Panc1 (cell line): Measurements from ENCODE around the gene ADNP. TPM values are rescaled to one million over a fixed set of nuclear protein-coding genes. Genes with fewer than 3 reads are reported as not detected.

Experiments
- ATAC-seq: fragments of 200-7000 bp; cut with Tn5 transposase; 2 replicates; pipeline ENCODE4 v1.9.1; 2020; ENCODE audit warnings: mild to moderate bottlenecking, moderate library complexity
- BruUV-seq: library from RNA; stranded (reverse); fragments of 400-500 nt; replicated peaks from 2 replicates; lab custom pipeline; 2021; lab: Mats Ljungman, UMichigan
- CTCF ChIA-PET: fragments of 300-600 bp; sonication (Branson Sonifier 250); formaldehyde crosslinking; loops from one replicate; lab custom pipeline; 2022; ENCODE audit warnings: antibody characterized with exemption; lab: Charles Lee
- POLR2A ChIA-PET: fragments of 300-600 bp; sonication (Branson Sonifier 250); formaldehyde crosslinking; loops from one replicate; lab custom pipeline; 2022; ENCODE audit warnings: antibody characterized with exemption; lab: Charles Lee
- DNase-seq: peaks from one replicate; pipeline ENCODE4 v3.0.0-alpha.2; 2010; ENCODE audit warnings: low read depth, low spot score
- H3K27ac ChIP-seq: 2 replicates; pipeline ENCODE4 v1.5.1; 2011; ENCODE audit warnings: mild to moderate bottlenecking, low read length, inconsistent platforms
- H3K27me3 ChIP-seq: fragments of 200-500 bp; sonication (Bioruptor generic); 2 replicates; pipeline ENCODE4 v1.6.0; 2014; ENCODE audit warnings: low read length, inconsistent platforms; ENCODE audit not compliant: control insufficient read depth, insufficient read depth
- H3K36me3 ChIP-seq: fragments of 200-500 bp; sonication (Bioruptor generic); 2 replicates; pipeline ENCODE4 v1.5.1; 2014; ENCODE audit warnings: inconsistent platforms, mild to moderate bottlenecking, low read length, moderate library complexity; ENCODE audit not compliant: control insufficient read depth, insufficient read depth
- H3K4me1 ChIP-seq: 2 replicates; pipeline ENCODE4 v1.5.1; 2011; ENCODE audit warnings: inconsistent platforms, mild to moderate bottlenecking, low read length, moderate library complexity; ENCODE audit not compliant: control insufficient read depth, insufficient read depth
- H3K4me3 ChIP-seq, 2 experiments: 2 replicates each; pipeline ENCODE4 v1.5.1; 2011 to 2012; ENCODE audit warnings: low read depth in 2 of 2, low read length in 2 of 2, mild to moderate bottlenecking in 2 of 2, inconsistent platforms in 1 of 2, moderate library complexity in 1 of 2
- H3K9me3 ChIP-seq: fragments of 200-500 bp; sonication (Bioruptor generic); 2 replicates; pipeline ENCODE4 v1.5.1; 2014; ENCODE audit warnings: low read depth, mild to moderate bottlenecking, inconsistent platforms, low read length, moderate library complexity; ENCODE audit not compliant: control insufficient read depth, insufficient read depth
- POLR2AphosphoS5 ChIP-seq: IDR thresholded peaks from 2 replicates; pipeline ENCODE4 v1.6.1; 2012; ENCODE audit warnings: mild to moderate bottlenecking, low read depth, low read length, moderate library complexity
- SIN3A ChIP-seq: IDR thresholded peaks from 2 replicates; pipeline ENCODE4 v1.6.1; 2012; ENCODE audit warnings: low read depth, mild to moderate bottlenecking, low read length, moderate library complexity, borderline replicate concordance; ENCODE audit not compliant: insufficient read depth
- TCF7L2 ChIP-seq: IDR thresholded peaks from 2 replicates; pipeline ENCODE4 v1.6.1; 2011; ENCODE audit warnings: mild to moderate bottlenecking, low read depth, low read length, inconsistent platforms
- in situ Hi-C: cut with HindIII; loops from 2 replicates; pipeline ENCODE4 v1.10.0; 2016; ENCODE audit warnings: low sequenced_read_pairs, low pct_unique_long_range_greater_than_20kb
- intact Hi-C: fragments of 100-400 bp; cut with micrococcal nuclease; formaldehyde crosslinking; loops from one replicate; pipeline ENCODE4 v1.10.0; 2022; ENCODE audit not compliant: unreplicated experiment
- total RNA-seq: library from RNA; stranded (reverse); gene quantifications from one replicate; pipeline ENCODE4 v1.2.1, GENCODE V29; 2021; ENCODE audit not compliant: unreplicated experiment
- TF ChIP-seq, protein P1 (sequence below), 2 experiments: IDR thresholded peaks; 2 replicates each; pipeline ENCODE4 v1.6.1; 2011 to 2012; ENCODE audit warnings: low read depth in 2 of 2, control low read depth in 1 of 2, low read length in 1 of 2, mild to moderate bottlenecking in 1 of 2, moderate library complexity in 1 of 2; ENCODE audit not compliant: insufficient read depth in 1 of 2
- TF ChIP-seq, protein P2 (sequence below): fragments of 450-650 bp; IDR thresholded peaks from 2 replicates; pipeline ENCODE4 v1.5.1; 2017; ENCODE audit warnings: mild to moderate bottlenecking

ADNP gene
- total RNA-seq, 1 experiment from 2014 or later: 65.1 TPM

DNA sequence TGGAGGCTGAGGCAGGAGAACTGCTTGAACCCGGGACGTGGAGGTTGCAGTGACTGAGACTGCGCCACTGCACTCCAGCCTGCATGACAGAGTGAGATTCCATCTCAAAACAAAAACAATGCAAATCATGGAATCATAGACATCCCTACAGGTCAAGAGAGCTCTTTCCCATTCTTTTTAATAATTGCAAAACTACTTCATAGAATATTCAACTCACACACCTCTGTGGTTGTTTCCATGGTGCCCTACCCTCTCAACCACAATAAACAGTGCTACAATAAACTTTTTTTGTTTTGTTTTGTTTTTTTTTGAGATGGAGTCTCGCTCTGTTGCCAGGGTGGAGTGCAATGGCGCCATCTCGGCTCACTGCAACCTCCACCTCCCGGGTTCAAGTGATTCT lies 11.8 kb upstream of the ADNP start:
- intact Hi-C loops (no loop called here), in situ Hi-C loops (no loop called here)
- no TSS peak for BruUV-seq
- no peak overlapping the region for H3K4me3 ChIP-seq
- H3K36me3 ChIP-seq: peaks cover 31% of the 10 kb centered on the region
- DNase-seq (no peak), ATAC-seq (no peak)
- no peak overlapping the region for H3K27ac ChIP-seq
- CTCF ChIA-PET: no interaction called here
- no peaks in the 10 kb centered on the region for H3K9me3 ChIP-seq
- TF ChIP-seq, protein P1, sequence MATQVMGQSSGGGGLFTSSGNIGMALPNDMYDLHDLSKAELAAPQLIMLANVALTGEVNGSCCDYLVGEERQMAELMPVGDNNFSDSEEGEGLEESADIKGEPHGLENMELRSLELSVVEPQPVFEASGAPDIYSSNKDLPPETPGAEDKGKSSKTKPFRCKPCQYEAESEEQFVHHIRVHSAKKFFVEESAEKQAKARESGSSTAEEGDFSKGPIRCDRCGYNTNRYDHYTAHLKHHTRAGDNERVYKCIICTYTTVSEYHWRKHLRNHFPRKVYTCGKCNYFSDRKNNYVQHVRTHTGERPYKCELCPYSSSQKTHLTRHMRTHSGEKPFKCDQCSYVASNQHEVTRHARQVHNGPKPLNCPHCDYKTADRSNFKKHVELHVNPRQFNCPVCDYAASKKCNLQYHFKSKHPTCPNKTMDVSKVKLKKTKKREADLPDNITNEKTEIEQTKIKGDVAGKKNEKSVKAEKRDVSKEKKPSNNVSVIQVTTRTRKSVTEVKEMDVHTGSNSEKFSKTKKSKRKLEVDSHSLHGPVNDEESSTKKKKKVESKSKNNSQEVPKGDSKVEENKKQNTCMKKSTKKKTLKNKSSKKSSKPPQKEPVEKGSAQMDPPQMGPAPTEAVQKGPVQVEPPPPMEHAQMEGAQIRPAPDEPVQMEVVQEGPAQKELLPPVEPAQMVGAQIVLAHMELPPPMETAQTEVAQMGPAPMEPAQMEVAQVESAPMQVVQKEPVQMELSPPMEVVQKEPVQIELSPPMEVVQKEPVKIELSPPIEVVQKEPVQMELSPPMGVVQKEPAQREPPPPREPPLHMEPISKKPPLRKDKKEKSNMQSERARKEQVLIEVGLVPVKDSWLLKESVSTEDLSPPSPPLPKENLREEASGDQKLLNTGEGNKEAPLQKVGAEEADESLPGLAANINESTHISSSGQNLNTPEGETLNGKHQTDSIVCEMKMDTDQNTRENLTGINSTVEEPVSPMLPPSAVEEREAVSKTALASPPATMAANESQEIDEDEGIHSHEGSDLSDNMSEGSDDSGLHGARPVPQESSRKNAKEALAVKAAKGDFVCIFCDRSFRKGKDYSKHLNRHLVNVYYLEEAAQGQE (IDR thresholded peaks at IDR 0.05; ENCODE audit: insufficient read depth in 1 of 2, low read depth in 2 of 2, low read length in 1 of 2): no peak
- TF ChIP-seq, protein P2, sequence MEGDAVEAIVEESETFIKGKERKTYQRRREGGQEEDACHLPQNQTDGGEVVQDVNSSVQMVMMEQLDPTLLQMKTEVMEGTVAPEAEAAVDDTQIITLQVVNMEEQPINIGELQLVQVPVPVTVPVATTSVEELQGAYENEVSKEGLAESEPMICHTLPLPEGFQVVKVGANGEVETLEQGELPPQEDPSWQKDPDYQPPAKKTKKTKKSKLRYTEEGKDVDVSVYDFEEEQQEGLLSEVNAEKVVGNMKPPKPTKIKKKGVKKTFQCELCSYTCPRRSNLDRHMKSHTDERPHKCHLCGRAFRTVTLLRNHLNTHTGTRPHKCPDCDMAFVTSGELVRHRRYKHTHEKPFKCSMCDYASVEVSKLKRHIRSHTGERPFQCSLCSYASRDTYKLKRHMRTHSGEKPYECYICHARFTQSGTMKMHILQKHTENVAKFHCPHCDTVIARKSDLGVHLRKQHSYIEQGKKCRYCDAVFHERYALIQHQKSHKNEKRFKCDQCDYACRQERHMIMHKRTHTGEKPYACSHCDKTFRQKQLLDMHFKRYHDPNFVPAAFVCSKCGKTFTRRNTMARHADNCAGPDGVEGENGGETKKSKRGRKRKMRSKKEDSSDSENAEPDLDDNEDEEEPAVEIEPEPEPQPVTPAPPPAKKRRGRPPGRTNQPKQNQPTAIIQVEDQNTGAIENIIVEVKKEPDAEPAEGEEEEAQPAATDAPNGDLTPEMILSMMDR: no peak
- TF ChIP-seq SIN3A: no peak
- TF ChIP-seq POLR2AphosphoS5: no peak
- TF ChIP-seq TCF7L2: no peak
- H3K27me3 ChIP-seq: no peaks in the 10 kb centered on the region
- no peaks in the 10 kb centered on the region for H3K4me1 ChIP-seq
- POLR2A ChIA-PET: no interaction called here

DNA sequence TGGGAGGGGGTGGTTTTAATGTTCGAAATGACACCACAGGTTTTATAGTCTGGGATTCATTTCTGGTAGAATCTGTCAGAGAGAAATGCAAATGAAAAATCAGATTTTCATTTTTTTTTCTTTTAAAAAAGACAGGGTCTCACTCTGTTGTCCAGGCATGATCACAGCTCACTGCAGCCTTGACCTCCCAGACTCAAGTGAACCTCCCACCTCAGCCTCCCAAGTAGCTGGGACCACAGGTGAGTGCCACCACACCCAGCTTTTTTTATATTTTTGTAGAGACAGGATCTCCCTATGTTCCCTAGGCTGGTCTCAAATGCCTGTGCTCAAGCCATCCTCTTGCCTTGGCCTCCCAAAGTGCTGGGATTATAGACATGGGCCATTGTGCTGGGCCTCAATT lies 2.4 kb upstream of the ADNP start:
- POLR2A ChIA-PET: interaction anchor here (0.8 kb wide), 1 partner anchor 25 kb away, joined by 3 read pairs; the partner anchor contains the start of gene DPM1
- Histone ChIP-seq H3K27me3 (no peaks in the 10 kb centered on the region), H3K27ac (no peak overlapping the region), H3K4me3 (no peak overlapping the region), H3K36me3 (peaks cover 40% of the 10 kb centered on the region), H3K9me3 (no peaks in the 10 kb centered on the region), H3K4me1 (peaks cover 16% of the 10 kb centered on the region)
- ATAC-seq (no peak), DNase-seq (no peak)
- no TSS peak for BruUV-seq
- in situ Hi-C loops: no loop called here
- TF ChIP-seq POLR2AphosphoS5: no peak
- TF ChIP-seq TCF7L2: no peak
- TF ChIP-seq SIN3A: no peak
- TF ChIP-seq, protein P1 (IDR thresholded peaks at IDR 0.05; ENCODE audit: insufficient read depth in 1 of 2, low read depth in 2 of 2, low read length in 1 of 2): no peak
- CTCF ChIA-PET: interaction anchor here (0.6 to 1.0 kb wide), 2 partner anchors 14 to 73 kb away, joined by 5 to 9 read pairs; no protein-coding TSS in a partner anchor
- intact Hi-C loops: loop anchor here (5.0 kb wide), 1 partner anchor 141 kb away; no protein-coding TSS in a partner anchor
